ENCODE data around the gene PDGFB. TPM values are rescaled to one million over a fixed set of nuclear protein-coding genes. Genes with fewer than 3 reads are reported as not detected.

The PDGFB gene
- total and polyA plus RNA-seq, 2 of the 4 experiments (the other 2 are of a cell fraction): 0.07 TPM; not detected in 1

GRCh38 chr22:39265143-39265886 lies 20.5 kb upstream of the PDGFB start:
- H4K5ac ChIP-seq (ENCODE audit: low read depth, low read length): no peak overlapping the region
- no peak overlapping the region for H3K4me3 ChIP-seq (ENCODE audit: insufficient read depth, low read depth, low read length)
- H2AK9ac ChIP-seq (replicated peaks; ENCODE audit: low read depth, low read length, poor library complexity): peak overlapping the region; percentile 78
- H3K27ac ChIP-seq (ENCODE audit: insufficient read depth, low read length): no peak overlapping the region
- no peaks in the 10 kb centered on the region for H3K4me1 ChIP-seq (ENCODE audit: control insufficient read depth, insufficient read depth, low read length)
- no peak for ATAC-seq (ENCODE audit: low read depth)
- H3K56ac ChIP-seq (ENCODE audit: extremely low read depth, insufficient read depth, low read length): no peak overlapping the region
- no peak overlapping the region for H2BK20ac ChIP-seq (ENCODE audit: low read depth, low read length)
- H3K79me1 ChIP-seq (ENCODE audit: low read depth in 1 of 2, low read length in 2 of 2): no peaks in the 10 kb centered on the region
- WGBS, 2 experiments (ENCODE audit: extremely low coverage in 2 of 2, insufficient read length in 1 of 2): 94% methylated on average over 4 of the region's 23 CpGs; no CpG with 5 or more reads in 1 of the 2 experiments
- peaks cover 13% of the 10 kb centered on the region for H3K9me3 ChIP-seq (ENCODE audit: control insufficient read depth, insufficient read depth, low read length)
- H3K36me3 ChIP-seq (ENCODE audit: control insufficient read depth, insufficient read depth, low read length): no peaks in the 10 kb centered on the region
- H3K9me1 ChIP-seq (ENCODE audit: insufficient read depth, low read length): peaks cover 14% of the 10 kb centered on the region
- no peak overlapping the region for H2BK5ac ChIP-seq (ENCODE audit: low read depth, low read length, poor library complexity, severe bottlenecking)
- peak overlapping the region; percentile 22; the same call in 1 of the 2 replicates for H3K4ac ChIP-seq (ENCODE audit: low read depth, low read length)
- no peak overlapping the region for H3K4me2 ChIP-seq (ENCODE audit: low read depth, low read length)
- intact Hi-C loops (cut with micrococcal nuclease): no loop called here
- H2BK15ac ChIP-seq (ENCODE audit: low read depth, low read length): no peak overlapping the region; the same call in 2 of the 3 replicates
- no peaks in the 10 kb centered on the region for H4K20me1 ChIP-seq (ENCODE audit: insufficient read depth, low read length)
- no peak overlapping the region for H3K18ac ChIP-seq (ENCODE audit: low read depth, low read length)
- BruUV-seq (replicated peaks): no TSS peak
- ChIA-PET POLR2A (ENCODE audit: unreplicated experiment) (no interaction called here), CTCF (no interaction called here)
- in situ Hi-C loops (cut with MboI; ENCODE audit: low sequenced_read_pairs): no loop called here
- H3K9ac ChIP-seq (ENCODE audit: low read depth, low read length): no peak overlapping the region
- 0 out of 2 replicates have a peak overlapping the region, but pooled peaks have one; percentile 38 for H2BK120ac ChIP-seq (ENCODE audit: low read depth, low read length)
- dilution Hi-C loops (cut with HindIII; ENCODE audit: low sequenced_read_pairs, unreplicated experiment): no loop called here
- peak overlapping the region; percentile 87 for H2AK5ac ChIP-seq (ENCODE audit: low read depth, low read length)
- TF ChIP-seq MXI1 (IDR thresholded peaks at IDR 0.05; ENCODE audit: borderline replicate concordance, low read depth, low read length): no peak
- peak overlapping the region; percentile 11 for H2AFZ ChIP-seq (replicated peaks; ENCODE audit: low read length, poor library complexity)
- H3K23ac ChIP-seq (ENCODE audit: low read depth, low read length): no peak overlapping the region
- H3K14ac ChIP-seq (replicated peaks; ENCODE audit: low read depth, low read length): peak overlapping the region; percentile 7; the same call in 1 of the 2 replicates
- DNase-seq: no peak
- no peak overlapping the region; the same call in 1 of the 2 replicates for H4K91ac ChIP-seq (ENCODE audit: insufficient read depth, low read depth, low read length)
- H4K8ac ChIP-seq (ENCODE audit: low read depth in 2 of 2, low read length in 2 of 2): no peak overlapping the region
- H3K27me3 ChIP-seq (ENCODE audit: control insufficient read depth, insufficient read depth, low read length): no peaks in the 10 kb centered on the region

Measured in IMR-90 (cell line).